ENCODE measurements around the gene KMT5C. TPM values are rescaled to one million over a fixed set of nuclear protein-coding genes. Genes with fewer than 3 reads are reported as not detected.

KMT5C gene
- polyA plus RNA-seq, 3 donors = 0.89 to 26.9 (median 1.5) TPM

DNA sequence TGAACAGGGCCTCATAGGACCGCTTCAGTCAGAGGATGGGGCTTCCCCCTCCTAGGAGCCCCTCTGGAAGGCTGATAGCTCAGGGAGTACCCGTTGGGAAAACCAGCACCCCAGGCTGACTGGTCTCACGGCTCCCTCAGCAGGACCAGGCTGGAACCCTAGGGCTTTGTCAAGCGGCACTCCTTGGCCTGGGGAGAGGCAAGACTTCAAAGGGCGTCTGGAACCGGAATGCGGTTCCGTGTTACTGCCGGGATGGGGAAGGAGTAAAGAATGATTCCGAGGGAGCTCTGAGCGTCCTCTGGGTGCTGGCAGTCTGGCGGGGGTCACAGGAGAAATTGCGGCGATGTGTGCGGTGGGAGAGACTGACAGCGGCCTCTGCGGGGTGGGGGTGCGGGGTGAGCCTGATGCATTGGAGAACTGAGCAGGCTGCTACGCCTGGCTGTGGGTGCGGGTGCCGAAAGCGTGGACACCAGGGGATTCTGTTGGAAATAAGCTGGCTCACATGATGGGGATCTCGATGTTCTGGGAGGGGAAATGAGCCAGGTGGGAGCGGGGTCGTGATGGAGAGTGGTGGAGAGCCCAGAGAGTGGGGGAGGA, 13.0 kb downstream of the KMT5C start:
- Histone ChIP-seq H3K4me3 (replicated peaks in 1 of 3; ENCODE audit: low read depth in 2 of 3, low read length in 3 of 3) (no peak overlapping the region), H3K4me2 (replicated peaks; ENCODE audit: extremely low read depth, low read length, poor library complexity, severe bottlenecking) (no peak overlapping the region), H3K4me1 (ENCODE audit: control insufficient read depth in 1 of 2, insufficient read depth in 2 of 2, low read length in 2 of 2) (peaks cover 22 to 28% of the 10 kb centered on the region in 2 donors), H3K27ac (ENCODE audit: low read depth in 1 of 2, low read length in 2 of 2) (no peak overlapping the region), H3K9ac (ENCODE audit: insufficient read depth, low read length, poor library complexity, severe bottlenecking) (no peak overlapping the region), H2AFZ (ENCODE audit: insufficient read depth, low read depth, low read length, poor library complexity, severe bottlenecking) (no peak overlapping the region), H3K9me3 (replicated peaks in 1 of 2; ENCODE audit: control insufficient read depth in 1 of 2, insufficient read depth in 1 of 2, low read length in 2 of 2) (peaks cover 0 to 9% of the 10 kb centered on the region in 2 donors), H3K27me3 (ENCODE audit: control insufficient read depth in 2 of 2, insufficient read depth in 2 of 2, low read length in 2 of 2) (peaks cover 13 to 62% of the 10 kb centered on the region in 2 donors), H4K20me1 (ENCODE audit: insufficient read depth, low read length) (no peaks in the 10 kb centered on the region), H3K36me3 (replicated peaks in 1 of 2; ENCODE audit: control insufficient read depth in 1 of 2, insufficient read depth in 2 of 2, low read length in 2 of 2) (peaks cover 0 to 1% of the 10 kb centered on the region in 2 donors), H3K79me2 (ENCODE audit: insufficient read depth, low read length) (no peaks in the 10 kb centered on the region)
- peak overlapping the region; percentile 39 to 90 for H3K4me3 Mint-ChIP-seq
- H3K27ac Mint-ChIP-seq = peak overlapping the region in 2 of 7 donors; percentile 15 to 70
- peaks cover 5 to 8% of the 10 kb centered on the region in 2 donors for H3K36me3 Mint-ChIP-seq
- WGBS (ENCODE audit: insufficient coverage) = 71% methylated on average over 25 of the region's 25 CpGs
- peaks cover 49 to 68% (median 59%) of the 10 kb centered on the region in 3 donors for H3K27me3 Mint-ChIP-seq (ENCODE audit: low read depth in 3 of 3)
- H3K4me1 Mint-ChIP-seq = peaks cover 33% of the 10 kb centered on the region
- TF ChIP-seq, protein P1, sequence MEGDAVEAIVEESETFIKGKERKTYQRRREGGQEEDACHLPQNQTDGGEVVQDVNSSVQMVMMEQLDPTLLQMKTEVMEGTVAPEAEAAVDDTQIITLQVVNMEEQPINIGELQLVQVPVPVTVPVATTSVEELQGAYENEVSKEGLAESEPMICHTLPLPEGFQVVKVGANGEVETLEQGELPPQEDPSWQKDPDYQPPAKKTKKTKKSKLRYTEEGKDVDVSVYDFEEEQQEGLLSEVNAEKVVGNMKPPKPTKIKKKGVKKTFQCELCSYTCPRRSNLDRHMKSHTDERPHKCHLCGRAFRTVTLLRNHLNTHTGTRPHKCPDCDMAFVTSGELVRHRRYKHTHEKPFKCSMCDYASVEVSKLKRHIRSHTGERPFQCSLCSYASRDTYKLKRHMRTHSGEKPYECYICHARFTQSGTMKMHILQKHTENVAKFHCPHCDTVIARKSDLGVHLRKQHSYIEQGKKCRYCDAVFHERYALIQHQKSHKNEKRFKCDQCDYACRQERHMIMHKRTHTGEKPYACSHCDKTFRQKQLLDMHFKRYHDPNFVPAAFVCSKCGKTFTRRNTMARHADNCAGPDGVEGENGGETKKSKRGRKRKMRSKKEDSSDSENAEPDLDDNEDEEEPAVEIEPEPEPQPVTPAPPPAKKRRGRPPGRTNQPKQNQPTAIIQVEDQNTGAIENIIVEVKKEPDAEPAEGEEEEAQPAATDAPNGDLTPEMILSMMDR (IDR thresholded peaks at IDR 0.05) = no peak
- intact Hi-C loops (cut with micrococcal nuclease) = loop anchor here in 1 of 2 donors (5.0 kb wide), 1 partner anchor 40 kb away; no protein-coding TSS in a partner anchor
- peaks cover 0 to 11% (median 8%) of the 10 kb centered on the region in 7 donors for H3K9me3 Mint-ChIP-seq
- no peak for DNase-seq

DNA sequence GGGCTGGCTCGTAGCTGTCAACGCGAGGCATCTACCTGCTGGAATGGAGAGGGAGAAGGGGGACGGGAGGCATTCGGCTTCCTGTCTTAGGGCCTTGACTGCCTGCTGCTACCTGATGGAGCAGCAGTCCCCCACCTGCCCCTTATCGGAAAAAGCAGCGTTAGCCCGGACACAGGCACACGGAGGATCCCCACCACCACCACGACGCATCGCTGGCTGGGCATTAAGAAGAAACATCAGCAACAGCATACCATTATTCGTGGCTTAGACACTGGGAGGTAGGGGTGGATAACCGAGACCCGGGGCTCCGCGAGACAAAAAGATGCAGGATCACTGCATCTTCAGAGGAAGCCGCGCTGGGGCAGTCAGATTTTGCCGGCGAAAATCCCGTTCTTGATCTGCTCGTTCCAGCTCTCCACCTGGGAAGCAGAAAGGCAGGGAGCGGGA, 13.7 kb downstream of the KMT5C start:
- Histone ChIP-seq H3K27me3 (ENCODE audit: control insufficient read depth in 2 of 2, insufficient read depth in 2 of 2, low read length in 2 of 2) (peaks cover 13 to 62% of the 10 kb centered on the region in 2 donors), H3K9ac (ENCODE audit: insufficient read depth, low read length, poor library complexity, severe bottlenecking) (peak overlapping the region; percentile 19), H3K4me2 (replicated peaks; ENCODE audit: extremely low read depth, low read length, poor library complexity, severe bottlenecking) (peak overlapping the region; percentile 88), H2AFZ (ENCODE audit: insufficient read depth, low read depth, low read length, poor library complexity, severe bottlenecking) (peak overlapping the region; percentile 73), H3K79me2 (ENCODE audit: insufficient read depth, low read length) (no peaks in the 10 kb centered on the region), H4K20me1 (ENCODE audit: insufficient read depth, low read length) (no peaks in the 10 kb centered on the region), H3K9me3 (replicated peaks in 1 of 2; ENCODE audit: control insufficient read depth in 1 of 2, insufficient read depth in 1 of 2, low read length in 2 of 2) (peaks cover 0 to 9% of the 10 kb centered on the region in 2 donors), H3K36me3 (replicated peaks in 1 of 2; ENCODE audit: control insufficient read depth in 1 of 2, insufficient read depth in 2 of 2, low read length in 2 of 2) (no peaks in the 10 kb centered on the region), H3K4me3 (replicated peaks in 1 of 3; ENCODE audit: low read depth in 2 of 3, low read length in 3 of 3) (peak overlapping the region; percentile 36 to 71 (median 45)), H3K4me1 (ENCODE audit: control insufficient read depth in 1 of 2, insufficient read depth in 2 of 2, low read length in 2 of 2) (peaks cover 22 to 28% of the 10 kb centered on the region in 2 donors), H3K27ac (ENCODE audit: low read depth in 1 of 2, low read length in 2 of 2) (no peak overlapping the region)
- H3K9me3 Mint-ChIP-seq = peaks cover 0 to 11% (median 8%) of the 10 kb centered on the region in 7 donors
- intact Hi-C loops (cut with micrococcal nuclease) = loop anchor here in 1 of 2 donors (5.0 kb wide), 1 partner anchor 41 kb away; no protein-coding TSS in a partner anchor
- H3K27me3 Mint-ChIP-seq (ENCODE audit: low read depth in 3 of 3) = peaks cover 49 to 75% (median 59%) of the 10 kb centered on the region in 3 donors
- DNase-seq = no peak
- peaks cover 5 to 8% of the 10 kb centered on the region in 2 donors for H3K36me3 Mint-ChIP-seq
- H3K4me1 Mint-ChIP-seq = peaks cover 33% of the 10 kb centered on the region
- H3K4me3 Mint-ChIP-seq = peak overlapping the region; percentile 84 to 90
- WGBS (ENCODE audit: insufficient coverage) = 3% methylated on average over 17 of the region's 24 CpGs
- TF ChIP-seq, protein P1 (IDR thresholded peaks at IDR 0.05) = no peak
- peak overlapping the region in 1 of 7 donors; percentile 22 for H3K27ac Mint-ChIP-seq
